ENCODE measurements around the gene MAFF.

Gene MAFF

DNA sequence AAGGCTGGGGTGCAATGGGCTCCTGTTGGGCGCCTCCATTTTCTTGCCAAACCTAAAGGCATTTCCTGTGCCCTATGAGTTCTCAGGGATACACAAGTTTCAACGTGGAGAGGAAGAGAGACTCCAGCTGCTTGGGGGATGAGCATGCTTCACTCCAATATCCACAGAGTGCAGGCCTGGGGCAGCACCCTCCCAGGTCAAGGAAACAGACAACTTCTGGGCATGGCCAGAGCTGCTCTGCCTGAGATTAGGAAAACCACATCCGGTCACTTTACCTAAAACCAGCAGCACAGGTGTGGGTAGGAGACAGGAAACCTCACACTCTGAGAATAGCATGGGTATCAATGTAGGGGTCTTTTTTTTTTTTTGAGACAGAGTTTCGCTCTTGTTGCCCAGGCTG, 42.3 kb downstream of the MAFF start:
- in situ Hi-C loops (cut with MboI; ENCODE audit: low sequenced_read_pairs), result no loop called here

DNA sequence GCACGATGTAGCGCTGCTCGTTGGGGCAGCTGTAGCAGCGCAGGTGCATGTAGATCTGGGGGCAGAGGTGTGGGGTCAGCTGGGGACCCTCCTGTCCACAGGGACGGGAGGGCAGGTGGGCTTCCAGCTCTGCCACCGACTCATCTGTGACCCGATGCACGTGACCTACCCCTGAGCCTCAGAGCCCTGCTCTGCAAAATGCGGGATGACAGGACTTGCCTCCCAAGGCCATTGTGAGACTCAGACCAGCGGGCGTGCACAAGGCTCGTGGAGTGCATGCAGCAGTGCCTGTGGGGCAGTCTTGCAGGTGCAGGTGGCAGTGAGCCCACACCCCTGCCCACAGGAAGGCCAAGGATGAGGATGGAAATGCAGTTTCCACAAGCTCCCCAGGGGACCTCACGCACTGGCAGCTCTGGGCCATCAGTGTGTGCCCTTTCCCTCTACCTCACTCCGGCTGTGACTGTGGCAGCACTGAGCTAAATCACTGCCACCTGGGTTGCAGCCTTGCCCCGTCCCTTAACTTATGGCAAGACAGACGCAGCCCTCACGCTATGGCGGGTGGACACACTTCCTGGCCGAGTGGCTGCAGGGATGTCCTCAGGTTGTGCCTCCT, 44.4 kb downstream of the MAFF start:
- in situ Hi-C loops (cut with MboI; ENCODE audit: low sequenced_read_pairs), result no loop called here

DNA sequence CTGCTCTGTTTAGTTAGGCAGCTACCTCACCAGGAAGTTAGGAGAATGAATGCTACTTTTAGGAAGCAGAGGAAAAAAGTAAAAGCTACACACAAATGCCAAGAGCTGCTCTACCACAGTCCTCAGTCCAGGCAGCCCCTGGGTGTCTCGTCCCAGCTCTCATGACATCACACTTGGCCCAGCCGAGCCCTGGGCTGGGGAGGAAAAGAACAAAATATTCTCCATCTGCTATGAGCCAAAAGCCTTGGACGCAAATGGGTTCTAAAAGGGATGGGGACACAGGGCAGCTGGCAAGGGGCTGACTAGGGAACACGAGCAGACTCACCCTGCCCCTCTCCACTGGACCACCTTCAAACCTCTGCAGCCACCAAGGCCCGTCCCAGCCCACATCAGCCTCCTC, 44.9 kb downstream of the MAFF start:
- in situ Hi-C loops (cut with MboI; ENCODE audit: low sequenced_read_pairs), result no loop called here

DNA sequence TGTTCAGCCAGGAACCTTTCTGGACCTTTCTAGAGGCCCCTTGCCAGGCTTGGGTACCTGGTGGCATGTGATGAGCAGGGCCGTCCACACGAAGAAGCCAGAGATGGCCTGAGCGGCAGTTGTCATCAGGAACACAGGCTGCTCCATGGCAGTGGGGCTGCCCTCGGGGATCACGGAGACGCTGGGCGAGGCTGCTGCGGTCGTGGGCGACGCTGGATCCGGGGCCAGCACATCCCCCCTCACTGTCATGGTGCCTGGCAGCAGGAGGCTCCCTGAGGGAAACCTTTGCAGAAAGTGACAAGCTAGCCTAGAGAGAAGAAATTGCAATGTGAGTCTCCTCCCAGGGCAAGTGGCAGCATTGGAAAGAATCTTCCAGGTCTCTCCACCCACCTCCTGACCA, 45.9 kb downstream of the MAFF start:
- in situ Hi-C loops (cut with MboI; ENCODE audit: low sequenced_read_pairs), result no loop called here

DNA sequence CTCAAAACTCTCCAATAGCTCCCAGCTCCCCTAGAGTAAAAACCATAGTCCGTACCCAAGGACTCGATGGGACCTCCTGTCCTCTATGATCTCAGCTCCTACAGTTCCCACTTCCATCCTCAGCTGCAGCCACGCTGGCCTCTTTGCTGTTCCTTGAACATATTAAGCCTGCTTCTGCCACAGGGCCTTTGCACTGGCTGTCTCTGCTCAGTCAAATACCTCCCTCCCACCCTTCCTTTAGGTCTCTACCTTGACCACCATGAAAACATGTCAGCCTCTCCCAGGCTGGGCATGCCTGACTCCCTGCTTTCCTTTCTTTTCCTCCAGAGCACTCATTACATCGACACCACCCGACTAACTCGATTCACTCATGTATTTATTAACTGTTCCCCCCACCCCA, 46.5 kb downstream of the MAFF start:
- in situ Hi-C loops (cut with MboI; ENCODE audit: low sequenced_read_pairs), result no loop called here

DNA sequence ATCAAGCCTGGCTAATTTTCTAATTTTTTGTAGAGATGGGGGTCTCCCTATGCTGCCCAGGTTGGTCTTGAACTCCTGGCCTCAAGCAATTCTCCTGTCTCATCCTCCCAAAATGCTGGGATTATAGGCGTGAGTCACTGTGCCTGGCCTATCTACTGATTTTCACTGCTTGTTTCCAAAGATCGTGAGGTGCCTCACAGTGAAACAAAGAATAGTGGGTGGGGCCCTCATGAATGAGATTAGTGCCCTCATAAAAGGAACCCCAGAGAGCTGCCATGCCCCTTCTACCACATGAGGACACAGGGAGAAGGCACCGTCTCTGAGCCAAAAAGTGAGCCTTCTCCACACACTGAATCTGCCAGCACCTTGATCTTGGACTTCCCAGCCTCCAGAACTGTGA, 47.5 kb downstream of the MAFF start:
- in situ Hi-C loops (cut with MboI; ENCODE audit: low sequenced_read_pairs), result no loop called here

DNA sequence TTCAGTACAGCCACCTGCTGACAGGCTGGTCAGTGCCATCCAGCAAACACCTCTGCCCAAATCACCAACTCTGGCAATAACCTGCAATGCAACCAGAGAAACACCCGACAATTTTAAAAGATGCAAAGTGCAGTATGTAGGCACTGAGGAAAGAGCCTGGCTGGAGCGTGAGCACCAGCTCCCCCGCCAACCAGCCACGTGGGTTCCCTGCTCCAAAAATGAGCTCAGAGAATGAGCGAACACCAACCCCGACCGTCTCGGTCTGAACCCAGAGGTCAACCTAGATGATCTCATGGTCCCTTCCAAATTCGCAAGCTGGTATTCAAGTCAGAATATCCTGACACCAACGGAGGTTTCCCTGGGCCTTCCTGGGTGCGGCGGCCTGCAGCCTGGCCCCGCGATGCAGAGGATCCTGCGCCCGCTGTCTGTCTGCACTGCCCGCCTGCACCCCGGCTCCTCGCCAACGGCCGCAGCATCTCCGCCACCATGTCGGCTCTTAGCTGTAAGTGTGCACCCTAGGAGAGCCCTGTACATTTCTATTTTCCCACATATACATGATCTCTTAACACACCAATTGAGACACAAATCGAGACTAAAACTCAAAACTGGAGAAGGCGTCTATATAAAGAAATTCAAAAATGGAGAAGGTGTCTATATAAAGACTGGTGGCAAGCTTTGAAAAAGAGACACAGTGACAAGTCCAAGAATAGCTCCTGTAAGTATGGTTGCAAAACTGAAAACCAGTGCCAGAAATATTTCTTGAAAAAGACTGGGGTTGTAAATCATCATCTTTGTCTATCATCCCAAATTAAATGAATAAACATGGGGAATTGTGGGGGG, 48.2 kb downstream of the MAFF start:
- in situ Hi-C loops (cut with MboI; ENCODE audit: low sequenced_read_pairs), result no loop called here

DNA sequence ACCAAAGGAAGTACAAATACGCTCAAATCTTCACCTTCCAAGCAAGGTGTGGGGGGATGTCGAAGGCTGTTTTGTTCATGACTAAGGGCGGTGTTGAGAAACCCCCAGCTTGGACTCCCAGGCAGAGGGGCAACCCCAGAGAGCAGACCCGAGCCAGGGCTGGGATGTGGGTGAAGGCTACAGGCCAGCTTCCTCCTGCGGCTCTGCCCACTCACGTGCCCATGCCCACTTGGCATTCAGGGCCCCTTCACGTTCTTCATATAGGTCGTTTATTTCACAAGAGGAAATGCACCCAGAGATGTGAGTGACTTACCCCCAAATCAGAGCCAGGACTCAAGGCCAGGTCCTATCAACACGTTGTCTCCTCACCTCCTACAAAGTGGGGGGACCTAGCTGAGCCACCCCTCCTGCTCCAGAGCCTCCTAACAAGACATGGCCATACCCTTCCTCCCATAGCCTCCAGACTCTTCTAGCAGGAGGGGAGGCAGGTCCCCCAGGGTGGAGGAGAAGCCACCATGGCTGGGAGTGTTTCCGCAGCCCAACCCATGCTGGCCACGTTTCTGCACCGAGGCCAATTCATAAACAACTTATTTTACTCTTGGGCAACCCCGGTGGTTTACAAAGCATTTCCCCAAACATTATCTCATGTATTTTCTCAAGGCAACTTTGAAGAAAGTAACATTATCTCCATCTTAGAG, 49.0 kb downstream of the MAFF start:
- in situ Hi-C loops (cut with MboI; ENCODE audit: low sequenced_read_pairs), result no loop called here

DNA sequence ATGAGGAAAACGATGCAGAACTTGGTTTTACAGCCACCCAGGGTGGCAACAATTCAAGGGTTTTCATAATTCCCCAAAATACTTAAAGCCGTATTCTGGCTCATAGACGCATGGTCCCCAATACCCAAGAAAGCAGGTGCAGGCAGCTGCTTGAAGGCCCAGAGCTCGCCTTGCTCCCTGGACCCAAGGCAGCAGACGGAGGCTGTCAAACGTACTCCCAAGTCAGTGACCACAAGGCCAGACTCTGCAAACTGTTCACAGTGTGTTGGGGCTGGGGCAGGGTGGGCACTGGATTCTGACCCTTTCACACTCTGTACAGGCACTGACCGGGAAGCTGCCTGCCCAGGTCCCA, 49.5 kb downstream of the MAFF start:
- in situ Hi-C loops (cut with MboI; ENCODE audit: low sequenced_read_pairs), result no loop called here

DNA sequence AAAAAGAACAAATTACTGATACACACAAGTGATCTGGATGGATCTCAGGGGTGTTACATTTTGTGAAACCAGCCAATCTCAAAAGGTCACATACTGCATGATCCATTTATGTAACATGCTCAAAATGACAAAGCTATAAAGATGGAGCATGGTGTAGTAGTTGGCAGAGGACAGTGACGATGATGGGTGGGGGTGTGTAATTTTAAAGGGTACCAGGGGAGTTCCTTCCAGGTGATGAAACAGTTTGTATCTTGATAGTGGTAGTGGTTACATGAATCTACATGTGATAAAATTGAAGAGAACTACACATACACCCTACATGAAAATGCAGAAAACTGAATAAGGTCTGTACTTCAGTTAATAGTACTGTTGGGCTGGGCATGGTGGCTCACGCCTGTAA, 53.9 kb downstream of the MAFF start:
- in situ Hi-C loops (cut with MboI; ENCODE audit: low sequenced_read_pairs), result no loop called here

DNA sequence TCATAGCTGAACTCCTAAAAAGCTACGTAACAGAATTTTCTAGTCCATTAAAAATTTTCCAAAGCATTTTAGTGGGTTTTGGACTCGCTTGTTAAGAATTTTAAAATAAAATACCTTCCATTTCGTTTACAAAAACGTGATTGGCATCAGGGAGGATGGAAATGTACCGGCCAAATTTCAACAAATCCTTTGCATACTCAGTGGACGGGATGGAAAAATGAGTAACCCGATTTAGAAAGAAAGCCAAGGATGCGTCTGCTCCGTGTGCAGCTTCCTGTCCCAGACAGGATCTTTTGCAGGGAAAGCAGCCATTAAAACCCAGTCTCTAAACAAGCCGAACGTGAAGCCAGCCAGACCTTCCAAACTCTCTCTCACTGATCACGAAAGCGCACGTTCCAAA, 55.4 kb downstream of the MAFF start:
- in situ Hi-C loops (cut with MboI; ENCODE audit: low sequenced_read_pairs), result no loop called here

DNA sequence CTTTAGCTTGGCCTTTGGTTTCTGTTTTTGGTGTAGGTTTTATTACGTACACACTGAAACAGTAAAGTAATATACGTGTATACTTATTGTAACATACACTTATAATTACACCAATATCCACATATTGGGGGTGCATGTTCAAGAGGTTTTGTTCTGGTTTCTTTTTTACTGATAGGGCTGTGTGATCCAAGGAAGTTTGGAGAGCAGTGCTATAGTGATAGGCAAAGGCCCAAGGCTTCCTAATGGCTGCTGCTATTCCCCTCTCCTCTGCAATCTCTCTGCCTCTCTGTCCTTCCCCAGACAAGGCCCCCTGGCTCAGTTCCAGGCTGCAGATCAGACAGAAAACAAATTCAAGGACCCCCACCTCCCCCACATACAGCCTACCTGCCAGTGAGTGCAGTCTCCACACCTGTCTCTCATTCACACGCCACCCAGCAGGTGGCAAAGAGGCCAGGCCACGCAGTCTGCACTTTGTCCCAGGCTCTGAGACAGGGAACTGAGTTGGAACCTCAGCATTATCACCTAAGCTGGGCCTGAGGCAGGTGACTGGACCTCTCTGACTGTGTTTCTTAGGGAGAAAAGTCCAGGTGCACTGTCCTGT, 56.0 kb downstream of the MAFF start:
- in situ Hi-C loops (cut with MboI; ENCODE audit: low sequenced_read_pairs), result no loop called here

DNA sequence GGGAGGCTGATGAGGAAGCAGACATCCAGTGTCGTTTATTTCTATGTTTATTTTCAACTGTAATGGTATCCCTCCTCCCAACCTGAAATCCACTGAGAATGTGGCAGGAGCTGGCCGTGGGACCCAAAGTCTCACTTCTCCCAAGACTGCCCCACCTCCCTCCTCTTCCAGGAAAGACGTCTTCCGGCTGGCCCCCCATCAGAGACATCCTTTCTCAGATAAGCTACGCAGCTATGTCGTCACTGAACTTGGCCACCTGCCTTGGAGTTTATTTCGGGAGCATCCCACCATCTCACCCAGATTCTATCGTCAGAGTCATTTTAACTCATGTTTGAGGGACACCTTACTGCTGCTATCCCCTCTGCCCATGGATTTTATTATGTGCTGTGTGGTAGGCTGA, 57.1 kb downstream of the MAFF start:
- in situ Hi-C loops (cut with MboI; ENCODE audit: low sequenced_read_pairs), result no loop called here

DNA sequence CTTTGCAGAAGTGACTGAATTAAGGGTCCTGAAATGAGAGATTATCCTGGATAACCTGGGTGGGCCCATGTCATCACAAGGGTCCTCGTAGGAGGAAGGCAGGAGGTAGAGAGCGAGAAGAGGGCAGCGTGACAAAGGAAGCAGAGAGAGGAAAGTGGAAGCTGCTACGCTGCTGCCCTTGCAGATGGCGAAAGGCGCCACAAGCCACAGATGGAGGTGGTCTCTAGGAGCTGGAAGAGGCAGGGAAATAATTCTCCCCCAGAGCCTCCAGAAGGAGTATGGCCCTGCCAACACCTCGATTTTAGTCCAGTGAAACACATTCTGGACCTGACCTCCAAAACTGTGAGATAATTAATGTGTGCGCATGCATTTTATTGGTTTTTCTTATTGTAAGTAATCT, 57.6 kb downstream of the MAFF start:
- in situ Hi-C loops (cut with MboI; ENCODE audit: low sequenced_read_pairs), result no loop called here

DNA sequence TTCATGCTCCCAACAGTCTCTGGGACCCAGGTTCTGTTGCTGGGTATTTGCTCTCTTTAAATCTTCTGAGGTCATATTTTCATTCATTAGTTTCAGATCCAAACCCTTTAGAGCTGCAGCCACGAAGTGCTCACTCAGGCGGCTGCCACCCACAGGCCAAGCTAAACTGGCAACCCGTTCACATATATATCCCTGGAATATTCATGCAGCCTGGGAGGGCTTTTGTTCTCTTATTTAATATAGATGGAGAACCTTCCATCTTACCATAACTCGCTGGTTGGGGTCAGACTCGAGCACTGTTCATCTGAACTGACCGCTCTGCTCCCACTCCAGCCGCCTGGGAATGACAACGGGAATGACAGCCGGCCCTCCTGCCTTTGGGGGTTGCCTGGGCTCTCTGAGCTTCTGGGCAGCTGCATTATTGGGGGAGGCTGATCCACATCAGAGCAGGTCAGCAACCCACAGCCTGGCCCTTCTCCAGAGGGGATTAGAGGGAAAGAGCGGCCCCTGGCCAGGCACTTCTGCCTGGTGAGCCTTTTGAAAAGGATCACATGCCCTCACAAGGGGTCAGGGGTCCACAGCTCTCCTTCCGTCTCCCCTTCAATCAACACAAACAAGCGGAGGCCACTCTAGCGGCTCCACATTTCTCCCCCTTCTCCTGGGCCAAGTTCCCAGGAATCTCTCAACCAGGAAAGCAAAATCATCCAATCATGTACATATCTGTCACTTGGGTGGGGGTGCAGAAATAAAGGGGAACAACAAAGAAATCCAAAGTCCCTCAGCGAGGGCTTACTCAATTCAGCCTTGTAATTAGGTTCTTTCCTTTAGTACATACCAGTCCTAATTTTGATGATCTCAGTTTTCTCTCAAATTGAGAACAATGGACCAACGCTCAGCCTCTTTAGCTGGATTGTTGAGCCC, 59.2 kb downstream of the MAFF start:
- in situ Hi-C loops (cut with MboI; ENCODE audit: low sequenced_read_pairs), result no loop called here

DNA sequence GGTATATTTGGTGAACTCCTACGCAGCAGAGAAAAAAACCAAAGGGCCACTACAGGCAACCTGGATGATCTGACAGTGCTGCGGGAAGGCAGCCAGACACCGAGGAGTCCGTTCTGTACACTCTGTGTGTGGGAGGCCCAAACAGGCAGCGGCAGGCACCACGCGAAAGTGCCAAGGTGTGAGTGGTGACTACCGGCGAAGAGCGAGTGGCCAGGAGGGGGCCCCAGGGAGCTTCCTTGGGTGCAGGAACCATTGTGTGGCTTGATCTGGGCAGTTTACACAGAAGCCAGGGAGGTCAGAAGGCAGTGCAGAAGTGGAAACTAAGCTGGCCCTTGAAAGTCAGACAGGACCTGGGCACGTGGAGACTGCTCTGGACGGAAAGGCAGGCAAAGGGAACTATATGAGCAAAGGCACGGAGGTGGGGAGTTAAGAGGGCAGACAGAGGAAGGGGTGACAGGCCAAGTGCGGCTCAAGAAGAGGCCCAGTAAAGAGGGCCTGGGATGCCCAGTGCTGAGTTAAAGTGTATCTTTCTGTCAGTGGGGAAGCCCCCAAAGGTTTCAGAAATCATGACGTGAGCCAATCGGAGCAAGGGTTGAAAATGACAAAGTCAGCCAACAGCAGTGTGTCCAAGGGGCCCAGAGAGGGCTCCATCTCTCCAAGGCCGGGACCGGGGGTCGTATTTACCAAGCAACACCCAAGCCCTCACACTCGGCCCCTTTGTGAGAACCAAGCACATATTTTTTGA, 60.4 kb downstream of the MAFF start:
- in situ Hi-C loops (cut with MboI; ENCODE audit: low sequenced_read_pairs), result no loop called here

DNA sequence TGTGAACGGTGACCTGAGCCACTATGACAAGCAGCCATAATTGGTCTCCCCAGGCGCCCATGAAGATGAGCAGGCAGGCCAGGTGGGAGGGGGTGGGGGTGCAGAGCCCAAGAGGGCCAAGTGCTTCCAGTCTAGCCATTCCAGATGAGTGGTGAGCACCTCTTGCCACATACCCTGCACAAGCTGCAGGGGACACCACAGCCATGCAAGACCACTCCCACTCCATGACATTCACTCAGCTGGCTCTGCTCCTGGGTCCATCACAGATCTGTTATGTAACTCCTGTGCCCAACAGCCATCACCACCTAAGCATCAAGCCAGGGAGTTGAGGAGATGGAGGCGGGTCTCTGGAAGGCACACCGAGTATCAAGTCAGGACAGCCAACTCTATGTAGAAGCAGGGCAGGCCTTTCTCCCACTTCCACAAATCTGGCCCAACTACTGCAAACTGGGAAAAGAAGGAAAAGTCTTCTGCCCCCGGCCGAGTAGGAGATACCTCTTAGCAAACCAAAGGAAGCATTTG, 62.6 kb downstream of the MAFF start:
- in situ Hi-C loops (cut with MboI; ENCODE audit: low sequenced_read_pairs), result no loop called here

Measured in hTERT RPE-1 (cell line).